ENCODE measurements around the gene FAM120AOS.

DNA sequence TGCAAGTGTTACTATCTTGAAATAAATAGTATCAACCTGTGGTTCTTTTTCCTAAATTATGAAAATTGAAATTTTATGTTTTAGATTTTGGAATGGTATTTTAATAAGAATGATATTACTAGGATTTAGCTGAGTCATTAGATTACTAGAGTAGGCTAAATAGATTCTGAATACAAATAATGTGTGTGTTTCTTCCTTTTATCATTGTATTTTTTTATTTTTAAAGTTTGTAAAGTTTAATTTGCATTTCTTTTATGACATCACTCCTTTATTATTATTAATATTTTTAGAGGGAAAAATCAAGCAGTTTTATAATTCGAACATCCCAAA is 8.0 kb upstream of the FAM120AOS start:
- TF ChIP-seq POLR2A (IDR thresholded peaks at IDR 0.05) = no peak
- TF ChIP-seq, protein P1, sequence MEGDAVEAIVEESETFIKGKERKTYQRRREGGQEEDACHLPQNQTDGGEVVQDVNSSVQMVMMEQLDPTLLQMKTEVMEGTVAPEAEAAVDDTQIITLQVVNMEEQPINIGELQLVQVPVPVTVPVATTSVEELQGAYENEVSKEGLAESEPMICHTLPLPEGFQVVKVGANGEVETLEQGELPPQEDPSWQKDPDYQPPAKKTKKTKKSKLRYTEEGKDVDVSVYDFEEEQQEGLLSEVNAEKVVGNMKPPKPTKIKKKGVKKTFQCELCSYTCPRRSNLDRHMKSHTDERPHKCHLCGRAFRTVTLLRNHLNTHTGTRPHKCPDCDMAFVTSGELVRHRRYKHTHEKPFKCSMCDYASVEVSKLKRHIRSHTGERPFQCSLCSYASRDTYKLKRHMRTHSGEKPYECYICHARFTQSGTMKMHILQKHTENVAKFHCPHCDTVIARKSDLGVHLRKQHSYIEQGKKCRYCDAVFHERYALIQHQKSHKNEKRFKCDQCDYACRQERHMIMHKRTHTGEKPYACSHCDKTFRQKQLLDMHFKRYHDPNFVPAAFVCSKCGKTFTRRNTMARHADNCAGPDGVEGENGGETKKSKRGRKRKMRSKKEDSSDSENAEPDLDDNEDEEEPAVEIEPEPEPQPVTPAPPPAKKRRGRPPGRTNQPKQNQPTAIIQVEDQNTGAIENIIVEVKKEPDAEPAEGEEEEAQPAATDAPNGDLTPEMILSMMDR (IDR thresholded peaks at IDR 0.05) = no peak
